DOHH2 (cell line): ENCODE data around the gene CDK5RAP2.

Experiments
- CTCF ChIP-seq: fragments of 200-600 bp; sonication (generic); IDR thresholded peaks from one replicate; pipeline ENCODE4 v1.5.1; 2014; ENCODE audit warnings: antibody characterized with exemption, mild to moderate bottlenecking, low read depth, low read length; ENCODE audit not compliant: poor library complexity, severe bottlenecking
- EZH2phosphoT487 ChIP-seq: fragments of 200-600 bp; sonication (generic); IDR thresholded peaks from 2 replicates; pipeline ENCODE4 v1.6.1; 2017; ENCODE audit warnings: borderline replicate concordance, mild to moderate bottlenecking, antibody characterized with exemption, low read length, moderate library complexity, mixed read lengths

GRCh38 chr9:120453792-120454191 is 126.2 kb downstream of the CDK5RAP2 start:
- TF ChIP-seq CTCF = no peak
- no peak for TF ChIP-seq EZH2phosphoT487
